HepG2 (cell line): ENCODE measurements around the gene EMILIN1. TPM values are rescaled to one million over a fixed set of nuclear protein-coding genes. Genes with fewer than 3 reads are reported as not detected.
A peak's percentile ranks its signal among the peaks of the same experiment; 100 is the strongest.

ENCODE experiments used
- CCAR2 ChIP-seq: fragments of 200-400 bp; formaldehyde crosslinking; optimal IDR thresholded peaks from 2 replicates; pipeline ENCODE3; 2018; ENCODE audit warnings: low read depth, mild to moderate bottlenecking, low read length, moderate library complexity
- GATA4 ChIP-seq: sonication (generic); IDR thresholded peaks from 2 replicates; pipeline ENCODE4 v1.6.1; 2016; ENCODE audit warnings: antibody characterized with exemption, low read depth, borderline replicate concordance
- HMGA1 ChIP-seq: sonication (generic); formaldehyde crosslinking; conservative IDR thresholded peaks from 2 replicates; pipeline ENCODE4 v1.4.0; 2020; ENCODE audit warnings: missing genetic modification reagents
- LBX2 ChIP-seq: sonication (generic); formaldehyde crosslinking; IDR thresholded peaks from 2 replicates; pipeline ENCODE4 v1.5.0; 2020; ENCODE audit warnings: missing genetic modification reagents, mild to moderate bottlenecking, borderline replicate concordance
- MAFK ChIP-seq, 2 experiments: IDR thresholded peaks in 1 of 2; conservative IDR thresholded peaks in 1 of 2; 2 replicates each; pipeline ENCODE4 v1.6.1; 2011; ENCODE audit warnings: improper control_type of control experiment in 2 of 2, low read length in 2 of 2
- NFKBIZ ChIP-seq: IDR thresholded peaks from 2 replicates; pipeline ENCODE4 v1.6.1; 2018; ENCODE audit warnings: missing genetic modification reagents, missing compliant biosample characterization
- SRSF4 ChIP-seq: fragments of 200-400 bp; formaldehyde crosslinking; IDR thresholded peaks from one replicate; pipeline ENCODE4 v1.6.1; 2018; ENCODE audit warnings: mild to moderate bottlenecking, low read depth, low read length, moderate library complexity; ENCODE audit not compliant: poor library complexity, severe bottlenecking
- STAT5B ChIP-seq: sonication (generic); formaldehyde crosslinking; IDR thresholded peaks from 2 replicates; pipeline ENCODE4 v1.4.0; 2020; ENCODE audit warnings: missing genetic modification reagents
- ZBTB2 ChIP-seq: sonication (generic); formaldehyde crosslinking; IDR thresholded peaks from 2 replicates; pipeline ENCODE4 v1.8.0; 2022; ENCODE audit warnings: low read depth, missing genetic modification reagents
- ZBTB4 ChIP-seq: sonication (generic); formaldehyde crosslinking; IDR thresholded peaks from 2 replicates; pipeline ENCODE4 v1.4.0; 2020; ENCODE audit warnings: missing genetic modification reagents, mild to moderate bottlenecking, borderline replicate concordance
- ZNF33A ChIP-seq: sonication (generic); formaldehyde crosslinking; IDR thresholded peaks from 2 replicates; pipeline ENCODE4 v1.5.1; 2020; ENCODE audit warnings: missing genetic modification reagents, mild to moderate bottlenecking, moderate library complexity, borderline replicate concordance
- ZNF512B ChIP-seq: sonication (generic); formaldehyde crosslinking; IDR thresholded peaks from 2 replicates; pipeline ENCODE4 v1.5.1; 2020; ENCODE audit warnings: missing genetic modification reagents, mild to moderate bottlenecking, borderline replicate concordance
- ZNF569 ChIP-seq: sonication (generic); formaldehyde crosslinking; IDR thresholded peaks from 2 replicates; pipeline ENCODE4 v1.5.0; 2020; ENCODE audit warnings: mild to moderate bottlenecking, missing genetic modification reagents, moderate library complexity, borderline replicate concordance
- ZNF788 ChIP-seq: sonication (generic); formaldehyde crosslinking; IDR thresholded peaks from 2 replicates; pipeline ENCODE4 v1.5.0; 2020; ENCODE audit warnings: mild to moderate bottlenecking, missing genetic modification reagents, borderline replicate concordance
- polyA plus RNA-seq, 8 experiments: library from polyadenylated mRNA; depleted of rRNA in 3 of 8; stranded (reverse) in 7 of 8; unstranded in 1 of 8; fragments of >200 nt; fragmentation: Illumina TruSeq in 4 of 8; extraction: Trizol in 4 of 8; gene quantifications; 2 replicates each; pipeline versions ENCODE4 v1.2.1 to v1.2.3, GENCODE V29; 2011 to 2016; ENCODE audit warnings: low read depth in 4 of 8, missing spikeins in 1 of 8, mixed read lengths in 1 of 8; ENCODE audit not compliant: insufficient read depth in 1 of 8
- total RNA-seq, 5 experiments: library from RNA; depleted of rRNA; stranded (reverse); fragments of >200 nt; fragmentation: Illumina TruSeq; extraction: Trizol; gene quantifications; 2 replicates each; pipeline ENCODE4 v1.2.3, GENCODE V29; 2016; ENCODE audit warnings: low read depth in 1 of 5

Gene EMILIN1
- total and polyA plus RNA-seq, 2 of the 13 experiments (the other 11 are each of a cell fraction or from before 2014, with no cell fraction given), result 8.1 to 9.7 TPM

- TF ChIP-seq ZBTB2 (CRISPR knock-in tag) (no peak; the same call in 1 of the 2 replicates), ZNF788 (CRISPR knock-in tag) (peak; percentile 72; the same call in 1 of the 2 replicates), ZNF512B (CRISPR knock-in tag) (0 out of 2 replicates have a peak, but pooled peaks have one; percentile 36), NFKBIZ (CRISPR knock-in tag) (no peak), LBX2 (CRISPR knock-in tag) (no peak; the same call in 1 of the 2 replicates), ZNF569 (CRISPR knock-in tag) (0 out of 2 replicates have a peak, but pooled peaks have one; percentile 46), SRSF4 (no peak), CCAR2 (no peak), MAFK (conservative IDR thresholded peaks at IDR 0.05 in 1 of 2, IDR thresholded peaks at IDR 0.05 in 1 of 2; ENCODE audit: low read length in 2 of 2) (no peak), STAT5B (CRISPR knock-in tag) (0 out of 2 replicates have a peak, but pooled peaks have one; percentile 5), GATA4 (no peak), ZBTB4 (CRISPR knock-in tag) (no peak), HMGA1 (no peak), ZNF33A (no peak)
Observed at GRCh38 chr2:27086724-27087593, 8.5 kb downstream of the EMILIN1 start, which contains the start of gene KHK (continued).
